ENCODE results near the gene LSM10.

LSM10 gene

GRCh38 chr1:36355811-36356210 lies 41.9 kb downstream of the LSM10 start:
- DNase-seq (ENCODE audit: low read depth), result no peak
- H3K4me3 ChIP-seq (ENCODE audit: low read depth, low read length), result no peak overlapping the region
- TF ChIP-seq CTCF (IDR thresholded peaks at IDR 0.05; ENCODE audit: low read depth, low read length, missing control alignments), result no peak

DNA sequence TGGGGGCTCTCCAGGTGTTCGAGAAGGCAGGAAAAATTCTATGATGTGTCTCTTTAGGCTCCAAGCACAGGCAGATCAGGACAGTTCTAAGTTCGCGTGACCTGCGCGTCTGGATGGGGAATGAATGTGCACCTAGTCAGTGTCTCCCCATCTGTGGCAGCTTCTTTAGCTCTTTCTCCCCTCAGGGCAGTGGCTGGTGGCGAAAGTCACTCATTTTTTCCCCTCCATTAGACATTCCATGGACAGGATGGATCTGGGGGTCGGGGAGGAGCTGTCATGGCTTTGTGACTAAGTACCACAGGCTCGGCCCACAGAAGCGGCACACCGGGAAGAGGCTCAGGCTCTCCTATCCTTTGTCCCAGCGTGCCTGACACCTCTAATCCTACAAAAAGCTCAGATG lies 43.2 kb downstream of the LSM10 start:
- no peak for DNase-seq (ENCODE audit: low read depth)
- H3K4me3 ChIP-seq (ENCODE audit: low read depth, low read length), result no peak overlapping the region
- TF ChIP-seq CTCF (IDR thresholded peaks at IDR 0.05; ENCODE audit: low read depth, low read length, missing control alignments), result no peak

DNA sequence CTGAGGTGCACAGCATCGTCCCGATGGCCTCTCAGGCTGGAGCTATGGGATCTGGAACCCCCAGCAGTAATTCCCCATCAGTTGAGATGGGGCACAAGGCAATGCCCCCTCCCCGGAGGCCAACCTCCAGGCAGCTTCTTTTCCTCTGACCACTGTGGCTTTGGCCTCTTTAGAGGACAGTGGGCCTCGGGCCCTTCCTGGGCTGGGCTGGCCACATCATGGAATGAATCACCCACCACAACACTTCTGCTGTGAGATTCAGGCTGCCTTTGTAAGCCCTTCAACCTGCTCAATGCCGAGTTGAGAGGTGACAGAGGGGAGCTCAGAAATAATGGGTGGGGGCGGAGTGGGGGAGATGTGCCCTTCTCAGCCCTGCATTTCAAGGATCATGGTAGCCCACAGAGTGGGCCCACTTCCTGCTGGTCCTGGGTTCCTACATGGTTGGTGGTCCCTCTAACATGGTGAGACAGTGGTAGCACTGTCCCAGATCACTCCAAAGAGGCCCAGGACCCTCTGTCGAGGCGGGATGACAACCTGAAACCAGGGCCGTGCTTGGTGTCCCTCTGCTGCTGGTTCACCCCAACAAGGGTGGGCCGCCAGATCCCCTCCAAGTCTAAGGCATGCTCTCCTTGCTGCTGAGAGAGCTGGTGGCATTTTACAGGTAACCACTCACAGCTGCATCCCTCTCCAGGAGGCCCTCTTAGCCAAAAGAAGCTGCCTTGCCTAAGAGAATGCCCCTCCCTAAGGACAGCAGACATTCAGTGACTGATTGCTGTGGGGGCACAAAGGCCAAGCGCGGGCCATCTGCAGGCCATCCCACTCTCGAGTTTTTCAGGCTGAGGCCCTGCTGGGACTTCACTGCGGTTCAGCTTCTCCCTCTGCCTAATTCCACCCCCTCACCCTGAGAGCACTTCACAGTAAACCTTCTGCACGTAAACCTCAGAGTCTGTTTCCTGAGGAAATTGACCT lies 44.5 kb downstream of the LSM10 start:
- TF ChIP-seq CTCF (IDR thresholded peaks at IDR 0.05; ENCODE audit: low read depth, low read length, missing control alignments), result no peak
- no peak for DNase-seq (ENCODE audit: low read depth)
- no peak overlapping the region for H3K4me3 ChIP-seq (ENCODE audit: low read depth, low read length)

DNA sequence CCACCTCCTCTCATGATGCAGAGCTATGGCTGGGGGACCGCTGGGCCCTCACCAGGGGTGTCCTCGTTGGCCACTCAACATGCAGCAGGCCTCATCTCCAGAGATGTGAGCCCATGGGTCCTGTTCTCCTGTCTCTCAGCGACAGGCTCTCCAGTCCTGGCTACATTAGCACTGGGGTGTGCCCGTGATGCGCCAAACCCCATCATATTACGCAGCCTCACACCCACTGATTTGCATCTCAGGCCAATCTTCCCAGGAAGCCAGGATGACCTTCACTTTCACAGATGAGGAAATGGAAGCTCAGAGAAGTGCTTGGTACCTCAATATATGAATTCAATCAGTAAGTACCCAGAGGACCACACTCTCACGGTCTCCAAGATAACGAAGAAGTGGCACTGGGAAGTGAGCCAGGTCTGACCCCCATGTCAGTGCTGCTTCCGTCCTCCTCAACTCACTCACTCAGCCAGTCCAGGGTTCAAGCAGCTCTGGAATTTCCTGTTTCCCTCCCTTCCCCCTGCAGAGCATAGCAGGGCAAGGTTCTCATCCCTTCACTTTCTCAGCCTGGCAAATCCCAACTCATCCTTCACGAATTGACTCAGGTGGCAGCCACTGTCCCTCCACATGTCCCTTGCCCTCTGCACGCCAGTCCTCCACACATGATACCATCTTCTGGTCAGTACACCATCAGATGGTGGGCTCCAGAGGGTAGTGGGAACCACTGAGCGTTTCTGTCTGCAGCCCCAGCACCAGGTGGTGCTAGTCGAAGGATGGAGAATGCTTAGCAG lies 45.4 kb downstream of the LSM10 start:
- no peak for DNase-seq (ENCODE audit: low read depth)
- TF ChIP-seq CTCF (IDR thresholded peaks at IDR 0.05; ENCODE audit: low read depth, low read length, missing control alignments), result no peak
- no peak overlapping the region for H3K4me3 ChIP-seq (ENCODE audit: low read depth, low read length)

DNA sequence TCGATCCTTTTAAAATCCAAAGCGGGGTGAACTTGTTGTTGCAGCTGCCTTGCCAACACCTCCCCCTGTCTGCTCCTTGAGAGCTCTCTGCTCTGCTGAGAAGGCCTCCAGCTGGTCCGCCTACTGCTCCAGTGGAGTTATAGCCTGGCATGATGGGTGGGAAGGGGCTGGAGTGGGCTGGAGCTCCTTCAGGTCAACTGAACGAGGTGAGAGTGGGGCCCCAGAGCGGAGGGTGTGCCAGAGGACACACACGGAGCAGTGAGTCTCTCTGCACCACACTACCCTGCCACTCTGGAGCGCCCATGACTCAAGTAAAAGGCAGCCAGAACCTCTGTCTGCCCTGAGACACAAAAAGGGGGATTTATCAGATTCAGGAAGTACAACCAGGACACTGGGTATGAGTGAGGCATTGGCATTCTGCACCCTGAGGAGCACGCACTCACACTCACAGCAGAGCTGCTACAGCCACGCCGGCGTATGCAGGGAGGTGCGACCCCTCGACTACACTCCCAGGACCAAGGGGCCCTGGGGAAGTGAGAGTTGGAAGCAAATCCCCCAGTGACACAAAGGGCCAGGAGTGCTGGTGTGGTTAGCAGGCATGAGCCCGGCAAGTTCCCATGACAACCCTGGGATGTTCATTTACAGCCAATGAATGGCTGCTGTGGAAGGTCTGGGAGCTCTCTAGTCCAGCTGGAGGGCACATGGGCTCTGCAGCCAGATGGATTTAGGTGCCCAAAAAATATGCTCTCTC lies 46.3 kb downstream of the LSM10 start:
- no peak overlapping the region for H3K4me3 ChIP-seq (ENCODE audit: low read depth, low read length)
- DNase-seq (ENCODE audit: low read depth), result no peak
- no peak for TF ChIP-seq CTCF (IDR thresholded peaks at IDR 0.05; ENCODE audit: low read depth, low read length, missing control alignments)

DNA sequence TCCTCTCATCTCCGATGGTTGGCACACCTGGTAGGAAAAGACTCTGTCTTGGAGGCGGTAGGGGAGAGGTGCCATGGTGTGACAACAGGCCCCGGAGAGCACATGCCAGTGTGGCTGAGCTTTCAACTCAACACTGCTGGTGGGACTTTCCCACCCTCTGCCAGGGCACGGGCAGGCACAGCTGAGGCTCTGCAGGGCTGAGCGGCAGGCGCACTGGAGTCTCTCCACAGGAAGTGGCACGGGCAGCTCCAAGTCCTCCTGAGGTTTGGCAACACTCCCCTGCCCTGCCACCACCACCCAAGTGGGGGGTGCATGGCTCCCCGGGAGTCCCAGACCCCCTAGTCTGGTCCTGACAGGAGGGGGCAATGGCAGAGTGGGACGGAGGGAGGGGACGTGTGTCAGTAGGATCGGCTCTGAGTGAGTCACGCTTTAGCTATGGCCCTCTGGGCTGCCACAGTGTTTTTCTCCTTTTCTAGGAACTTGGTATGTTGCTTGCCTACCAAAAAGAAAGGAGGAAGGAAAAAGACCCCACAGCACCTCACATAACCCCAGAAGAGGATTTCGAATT lies 47.0 kb downstream of the LSM10 start:
- no peak for TF ChIP-seq CTCF (IDR thresholded peaks at IDR 0.05; ENCODE audit: low read depth, low read length, missing control alignments)
- no peak overlapping the region for H3K4me3 ChIP-seq (ENCODE audit: low read depth, low read length)
- no peak for DNase-seq (ENCODE audit: low read depth)
